Astrocyte of the cerebellum (primary cell): ENCODE results near the gene PRDM16.

Source experiments
- DNase-seq: peaks from one replicate; pipeline ENCODE4 v3.0.0-alpha.2; 2011; ENCODE audit warnings: low read depth
- H3K4me3 ChIP-seq: 2 replicates; pipeline ENCODE4 v1.5.1; 2011; ENCODE audit warnings: mild to moderate bottlenecking, low read depth, low read length, moderate library complexity
- CTCF ChIP-seq: IDR thresholded peaks from 2 replicates; pipeline ENCODE4 v1.5.1; 2012; ENCODE audit warnings: low read length, low read depth, moderate library complexity, mild to moderate bottlenecking; ENCODE audit errors: missing control alignments
- in situ Hi-C: cut with HindIII; loops from 2 replicates; pipeline ENCODE4 v1.10.0; 2017; ENCODE audit warnings: low sequenced_read_pairs

The PRDM16 gene

GRCh38 chr1:3153902-3154795, 85.1 kb downstream of the PRDM16 start:
- DNase-seq: no peak
- H3K4me3 ChIP-seq: no peak overlapping the region
- in situ Hi-C loops: no loop called here
- no peak for TF ChIP-seq CTCF

GRCh38 chr1:3155056-3155925, 86.3 kb downstream of the PRDM16 start:
- TF ChIP-seq CTCF: no peak
- in situ Hi-C loops: no loop called here
- no peak for DNase-seq
- H3K4me3 ChIP-seq: no peak overlapping the region

- no peak overlapping the region for H3K4me3 ChIP-seq
- in situ Hi-C loops: no loop called here
- DNase-seq: no peak
- TF ChIP-seq CTCF: no peak
These were observed 86.9 kb downstream of the PRDM16 start for GRCh38 chr1:3155926-3156220.

- TF ChIP-seq CTCF: no peak
- no peak overlapping the region for H3K4me3 ChIP-seq
- DNase-seq: no peak
- in situ Hi-C loops: no loop called here
These were observed 87.9 kb downstream of the PRDM16 start for GRCh38 chr1:3156936-3157335.

- TF ChIP-seq CTCF: no peak
- no peak overlapping the region for H3K4me3 ChIP-seq
- no peak for DNase-seq
- in situ Hi-C loops: no loop called here
These were observed 89.3 kb downstream of the PRDM16 start for GRCh38 chr1:3158347-3158746.

- H3K4me3 ChIP-seq: no peak overlapping the region
- in situ Hi-C loops: no loop called here
- no peak for DNase-seq
- TF ChIP-seq CTCF: no peak
These were observed 90.1 kb downstream of the PRDM16 start for GRCh38 chr1:3159121-3159520.
